GM12878 (cell line): ENCODE results near the gene SIVA1.

Experiments used
- CTCF ChIP-seq, 3 experiments: IDR thresholded peaks in 2 of 3; conservative IDR thresholded peaks in 1 of 3; 2 replicates each; pipeline ENCODE4 v1.5.1; 2011; ENCODE audit warnings: low read depth in 3 of 3, low read length in 3 of 3, mild to moderate bottlenecking in 3 of 3, control low read depth in 2 of 3, moderate library complexity in 2 of 3, inconsistent platforms in 1 of 3, mixed read lengths in 1 of 3; ENCODE audit not compliant: control insufficient read depth in 2 of 3, insufficient read depth in 1 of 3; ENCODE audit errors: extremely low read depth in 1 of 3
- EP300 ChIP-seq, 2 experiments: fragments of 150-350 bp in 1 of 2; IDR thresholded peaks; 2 replicates each; pipeline ENCODE4 v1.6.1; 2011 to 2012; ENCODE audit warnings: low read depth in 2 of 2, low read length in 2 of 2, borderline replicate concordance in 1 of 2, improper control_type of control experiment in 1 of 2, inconsistent platforms in 1 of 2; ENCODE audit not compliant: control insufficient read depth in 1 of 2
- HCFC1 ChIP-seq: fragments of 150-350 bp; IDR thresholded peaks from 2 replicates; pipeline ENCODE4 v1.6.1; 2014; ENCODE audit warnings: low read length
- MEF2B ChIP-seq: fragments of 450-650 bp; IDR thresholded peaks from 2 replicates; pipeline ENCODE4 v1.6.1; 2018; ENCODE audit warnings: mild to moderate bottlenecking, moderate library complexity; ENCODE audit not compliant: partially characterized antibody, poor library complexity, severe bottlenecking
- POLR2A ChIP-seq: IDR thresholded peaks from 2 replicates; pipeline ENCODE4 v1.6.1; 2011; ENCODE audit warnings: low read depth, mild to moderate bottlenecking, low read length
- RAD21 ChIP-seq: IDR thresholded peaks from 2 replicates; pipeline ENCODE4 v1.6.1; 2011; ENCODE audit warnings: mild to moderate bottlenecking, low read depth, low read length, moderate library complexity; ENCODE audit not compliant: insufficient read depth
- RCOR1 ChIP-seq: conservative IDR thresholded peaks from 2 replicates; pipeline ENCODE4 v1.6.1; 2012; ENCODE audit warnings: low read depth, low read length, improper control_type of control experiment
- SMAD5 ChIP-seq: IDR thresholded peaks from 2 replicates; pipeline ENCODE4 v1.6.1; 2016; ENCODE audit warnings: antibody characterized with exemption, low read depth
- SMC3 ChIP-seq: IDR thresholded peaks from 2 replicates; pipeline ENCODE4 v1.6.1; 2011; ENCODE audit warnings: low read length, improper control_type of control experiment, borderline replicate concordance
- TF ChIP-seq, protein P1 (sequence below): fragments of 450-650 bp; IDR thresholded peaks from 2 replicates; pipeline ENCODE4 v1.6.1; 2017; ENCODE audit warnings: mild to moderate bottlenecking, moderate library complexity
- TF ChIP-seq, protein P2 (sequence below): fragments of 450-650 bp; IDR thresholded peaks from 2 replicates; pipeline ENCODE4 v1.6.1; 2014; ENCODE audit warnings: mild to moderate bottlenecking

- TF ChIP-seq, protein P1, sequence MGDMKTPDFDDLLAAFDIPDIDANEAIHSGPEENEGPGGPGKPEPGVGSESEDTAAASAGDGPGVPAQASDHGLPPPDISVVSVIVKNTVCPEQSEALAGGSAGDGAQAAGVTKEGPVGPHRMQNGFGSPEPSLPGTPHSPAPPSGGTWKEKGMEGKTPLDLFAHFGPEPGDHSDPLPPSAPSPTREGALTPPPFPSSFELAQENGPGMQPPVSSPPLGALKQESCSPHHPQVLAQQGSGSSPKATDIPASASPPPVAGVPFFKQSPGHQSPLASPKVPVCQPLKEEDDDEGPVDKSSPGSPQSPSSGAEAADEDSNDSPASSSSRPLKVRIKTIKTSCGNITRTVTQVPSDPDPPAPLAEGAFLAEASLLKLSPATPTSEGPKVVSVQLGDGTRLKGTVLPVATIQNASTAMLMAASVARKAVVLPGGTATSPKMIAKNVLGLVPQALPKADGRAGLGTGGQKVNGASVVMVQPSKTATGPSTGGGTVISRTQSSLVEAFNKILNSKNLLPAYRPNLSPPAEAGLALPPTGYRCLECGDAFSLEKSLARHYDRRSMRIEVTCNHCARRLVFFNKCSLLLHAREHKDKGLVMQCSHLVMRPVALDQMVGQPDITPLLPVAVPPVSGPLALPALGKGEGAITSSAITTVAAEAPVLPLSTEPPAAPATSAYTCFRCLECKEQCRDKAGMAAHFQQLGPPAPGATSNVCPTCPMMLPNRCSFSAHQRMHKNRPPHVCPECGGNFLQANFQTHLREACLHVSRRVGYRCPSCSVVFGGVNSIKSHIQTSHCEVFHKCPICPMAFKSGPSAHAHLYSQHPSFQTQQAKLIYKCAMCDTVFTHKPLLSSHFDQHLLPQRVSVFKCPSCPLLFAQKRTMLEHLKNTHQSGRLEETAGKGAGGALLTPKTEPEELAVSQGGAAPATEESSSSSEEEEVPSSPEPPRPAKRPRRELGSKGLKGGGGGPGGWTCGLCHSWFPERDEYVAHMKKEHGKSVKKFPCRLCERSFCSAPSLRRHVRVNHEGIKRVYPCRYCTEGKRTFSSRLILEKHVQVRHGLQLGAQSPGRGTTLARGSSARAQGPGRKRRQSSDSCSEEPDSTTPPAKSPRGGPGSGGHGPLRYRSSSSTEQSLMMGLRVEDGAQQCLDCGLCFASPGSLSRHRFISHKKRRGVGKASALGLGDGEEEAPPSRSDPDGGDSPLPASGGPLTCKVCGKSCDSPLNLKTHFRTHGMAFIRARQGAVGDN, result no peak
- TF ChIP-seq MEF2B, result no peak
- TF ChIP-seq RCOR1, result no peak
- TF ChIP-seq SMAD5, result no peak
- TF ChIP-seq EP300 (IDR thresholded peaks at IDR 0.05; ENCODE audit: borderline replicate concordance in 1 of 2, control insufficient read depth in 1 of 2, low read depth in 2 of 2, low read length in 2 of 2), result no peak
- no peak for TF ChIP-seq HCFC1
- TF ChIP-seq POLR2A, result peak; percentile 47; the same call in 1 of the 2 replicates
- no peak for TF ChIP-seq CTCF (IDR thresholded peaks at IDR 0.05 in 2 of 3, conservative IDR thresholded peaks at IDR 0.05 in 1 of 3; ENCODE audit: control insufficient read depth in 2 of 3, extremely low read depth in 1 of 3, insufficient read depth in 1 of 3, low read depth in 3 of 3, low read length in 3 of 3)
- TF ChIP-seq RAD21, result no peak
- TF ChIP-seq, protein P2, sequence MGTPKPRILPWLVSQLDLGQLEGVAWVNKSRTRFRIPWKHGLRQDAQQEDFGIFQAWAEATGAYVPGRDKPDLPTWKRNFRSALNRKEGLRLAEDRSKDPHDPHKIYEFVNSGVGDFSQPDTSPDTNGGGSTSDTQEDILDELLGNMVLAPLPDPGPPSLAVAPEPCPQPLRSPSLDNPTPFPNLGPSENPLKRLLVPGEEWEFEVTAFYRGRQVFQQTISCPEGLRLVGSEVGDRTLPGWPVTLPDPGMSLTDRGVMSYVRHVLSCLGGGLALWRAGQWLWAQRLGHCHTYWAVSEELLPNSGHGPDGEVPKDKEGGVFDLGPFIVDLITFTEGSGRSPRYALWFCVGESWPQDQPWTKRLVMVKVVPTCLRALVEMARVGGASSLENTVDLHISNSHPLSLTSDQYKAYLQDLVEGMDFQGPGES, result no peak
- no peak for TF ChIP-seq SMC3
These were observed 18.4 kb downstream of the SIVA1 start for GRCh38 chr14:104771374-104771773.
